ENCODE data around the gene B3GALT2.

GRCh38 chr1:193219391-193219790 is 33.0 kb upstream of the B3GALT2 start:
- TF ChIP-seq SUPT5H (IDR thresholded peaks at IDR 0.05) (no peak), CBFA2T2 (conservative IDR thresholded peaks at IDR 0.05) (no peak), HCFC1 (IDR thresholded peaks at IDR 0.05; ENCODE audit: low read depth, low read length) (no peak), CTCF (IDR thresholded peaks at IDR 0.05 in 2 of 3, conservative IDR thresholded peaks at IDR 0.05 in 1 of 3; ENCODE audit: insufficient read depth in 2 of 3, low read depth in 1 of 3, low read length in 3 of 3) (no peak), GTF2E2 (tag; IDR thresholded peaks at IDR 0.05) (no peak), IRF9 (tag; IDR thresholded peaks at IDR 0.05) (no peak)
